HEK293 (cell line): ENCODE results near the gene JMJD6.

ENCODE experiments used
- BCL11B ChIP-seq: fragments of 450-650 bp; formaldehyde crosslinking; IDR thresholded peaks from 2 replicates; pipeline ENCODE4 v1.5.1; 2016; ENCODE audit warnings: low read depth, missing biosample characterization, missing genetic modification characterization
- GLIS2 ChIP-seq: fragments of 450-650 bp; formaldehyde crosslinking; IDR thresholded peaks from 2 replicates; pipeline ENCODE4 v1.5.1; 2016; ENCODE audit warnings: missing biosample characterization, missing genetic modification characterization
- PRDM1 ChIP-seq: fragments of 450-650 bp; formaldehyde crosslinking; IDR thresholded peaks from 2 replicates; pipeline ENCODE4; 2016; ENCODE audit warnings: missing biosample characterization, missing genetic modification characterization
- ZEB2 ChIP-seq: fragments of 450-650 bp; formaldehyde crosslinking; IDR thresholded peaks from 2 replicates; pipeline ENCODE4 v1.5.1; 2016; ENCODE audit warnings: missing biosample characterization, missing genetic modification characterization
- ZNF10 ChIP-seq: fragments of 450-650 bp; formaldehyde crosslinking; IDR thresholded peaks from 2 replicates; pipeline ENCODE4 v1.5.1; 2017; ENCODE audit warnings: missing biosample characterization, missing genetic modification characterization
- ZNF112 ChIP-seq: fragments of 450-650 bp; formaldehyde crosslinking; IDR thresholded peaks from 2 replicates; pipeline ENCODE4 v1.5.0; 2017; ENCODE audit warnings: missing biosample characterization, missing genetic modification characterization
- ZNF132 ChIP-seq: fragments of 450-650 bp; formaldehyde crosslinking; IDR thresholded peaks from 2 replicates; pipeline ENCODE4 v1.5.1; 2017; ENCODE audit warnings: missing biosample characterization, missing genetic modification characterization, borderline replicate concordance
- ZNF23 ChIP-seq: fragments of 450-650 bp; formaldehyde crosslinking; IDR thresholded peaks from 2 replicates; pipeline ENCODE4 v1.5.1; 2016; ENCODE audit warnings: missing biosample characterization, missing genetic modification characterization, borderline replicate concordance
- ZNF266 ChIP-seq: fragments of 450-650 bp; formaldehyde crosslinking; IDR thresholded peaks from 2 replicates; pipeline ENCODE4 v1.5.1; 2016; ENCODE audit warnings: missing biosample characterization, missing genetic modification characterization, low read depth
- ZNF302 ChIP-seq: fragments of 450-650 bp; formaldehyde crosslinking; IDR thresholded peaks from 2 replicates; pipeline ENCODE4 v1.5.1; 2016; ENCODE audit warnings: missing biosample characterization, missing genetic modification characterization, low read depth
- ZNF350 ChIP-seq: fragments of 450-650 bp; formaldehyde crosslinking; IDR thresholded peaks from 2 replicates; pipeline ENCODE4 v1.5.0; 2017; ENCODE audit warnings: missing biosample characterization, mild to moderate bottlenecking, missing genetic modification characterization
- ZNF404 ChIP-seq: fragments of 450-650 bp; formaldehyde crosslinking; IDR thresholded peaks from 2 replicates; pipeline ENCODE4 v1.5.1; 2017; ENCODE audit warnings: missing biosample characterization, missing genetic modification characterization
- ZNF510 ChIP-seq: fragments of 450-650 bp; formaldehyde crosslinking; IDR thresholded peaks from 2 replicates; pipeline ENCODE4 v1.5.1; 2018; ENCODE audit warnings: mild to moderate bottlenecking, missing genetic modification characterization, missing biosample characterization; ENCODE audit not compliant: insufficient replicate concordance
- TF ChIP-seq, protein P1 (sequence below): fragments of 450-650 bp; formaldehyde crosslinking; IDR thresholded peaks from 2 replicates; pipeline ENCODE4 v1.5.1; 2016; ENCODE audit warnings: missing biosample characterization, missing genetic modification characterization
- TF ChIP-seq, protein P2 (sequence below): fragments of 450-650 bp; formaldehyde crosslinking; IDR thresholded peaks from 2 replicates; pipeline ENCODE4 v1.5.1; 2016; ENCODE audit warnings: missing biosample characterization, missing genetic modification characterization
- TF ChIP-seq, protein P3 (sequence below): fragments of 450-650 bp; formaldehyde crosslinking; IDR thresholded peaks from 2 replicates; pipeline ENCODE4 v1.5.1; 2016; ENCODE audit warnings: missing biosample characterization, missing genetic modification characterization
- TF ChIP-seq, protein P4 (sequence below): fragments of 450-650 bp; formaldehyde crosslinking; IDR thresholded peaks from 2 replicates; pipeline ENCODE4 v1.5.1; 2016; ENCODE audit warnings: missing biosample characterization, missing genetic modification characterization
- TF ChIP-seq, protein P5 (sequence below): fragments of 450-650 bp; IDR thresholded peaks from 2 replicates; pipeline ENCODE4 v1.5.1; 2018; ENCODE audit warnings: missing biosample characterization, mild to moderate bottlenecking, missing genetic modification characterization
- TF ChIP-seq, protein P6 (sequence below): fragments of 450-650 bp; formaldehyde crosslinking; IDR thresholded peaks from 2 replicates; pipeline ENCODE4 v1.5.1; 2016; ENCODE audit warnings: missing biosample characterization, missing genetic modification characterization
- TF ChIP-seq, protein P7 (sequence below): fragments of 450-650 bp; formaldehyde crosslinking; IDR thresholded peaks from 2 replicates; pipeline ENCODE4 v1.5.1; 2016; ENCODE audit warnings: missing biosample characterization, missing genetic modification characterization
- TF ChIP-seq, protein P8 (sequence below): fragments of 450-650 bp; formaldehyde crosslinking; IDR thresholded peaks from 2 replicates; pipeline ENCODE4 v1.5.1; 2016; ENCODE audit warnings: missing biosample characterization, missing genetic modification characterization

Gene JMJD6

DNA sequence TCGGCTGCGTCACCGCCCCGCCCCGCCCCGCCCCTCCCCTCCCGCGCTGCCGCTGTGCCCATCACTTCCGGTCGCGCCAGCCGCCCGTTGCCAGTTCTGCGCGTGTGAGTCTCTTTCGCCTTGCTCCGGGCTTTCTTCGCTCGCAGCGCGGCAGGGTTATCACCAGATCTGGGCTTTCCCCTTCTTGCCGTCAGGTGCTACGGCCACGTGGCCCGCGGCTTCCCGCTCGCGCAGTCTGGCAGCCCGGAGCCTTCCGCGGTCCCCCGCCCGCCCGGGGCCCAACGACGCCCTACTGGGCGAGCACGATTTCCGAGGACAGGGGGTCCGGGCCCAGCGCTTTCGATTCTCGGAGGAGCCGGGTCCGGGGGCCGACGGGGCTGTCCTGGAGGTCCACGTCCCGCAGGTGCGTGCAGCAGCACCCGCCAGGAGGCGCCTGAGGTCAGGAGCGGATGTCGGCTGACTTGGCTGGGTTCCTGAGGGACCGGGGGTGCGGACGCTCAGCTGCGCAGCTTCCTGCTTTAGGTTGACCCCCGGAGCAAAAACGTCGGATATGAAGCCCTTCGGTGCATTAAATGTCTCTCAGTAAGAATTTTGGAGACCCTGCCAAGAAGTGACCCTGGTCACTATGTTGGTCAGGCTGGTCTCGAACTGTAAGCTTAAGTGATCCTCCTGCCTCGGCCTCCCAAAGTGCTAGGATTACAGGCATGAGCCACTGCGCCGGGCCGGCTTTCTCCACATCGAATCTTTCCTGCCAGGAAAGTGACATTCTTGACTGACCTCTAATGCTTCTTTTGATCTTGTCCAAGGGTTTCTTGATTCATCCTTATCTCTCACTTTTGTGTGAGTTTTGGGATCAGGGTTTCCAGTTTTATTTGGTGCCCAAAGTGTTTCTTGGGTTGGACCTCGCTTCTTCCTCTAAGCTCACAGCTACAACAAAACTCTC is 641 bp upstream of the JMJD6 start, which contains the start of gene METTL23 (continued):
- TF ChIP-seq, protein P1, sequence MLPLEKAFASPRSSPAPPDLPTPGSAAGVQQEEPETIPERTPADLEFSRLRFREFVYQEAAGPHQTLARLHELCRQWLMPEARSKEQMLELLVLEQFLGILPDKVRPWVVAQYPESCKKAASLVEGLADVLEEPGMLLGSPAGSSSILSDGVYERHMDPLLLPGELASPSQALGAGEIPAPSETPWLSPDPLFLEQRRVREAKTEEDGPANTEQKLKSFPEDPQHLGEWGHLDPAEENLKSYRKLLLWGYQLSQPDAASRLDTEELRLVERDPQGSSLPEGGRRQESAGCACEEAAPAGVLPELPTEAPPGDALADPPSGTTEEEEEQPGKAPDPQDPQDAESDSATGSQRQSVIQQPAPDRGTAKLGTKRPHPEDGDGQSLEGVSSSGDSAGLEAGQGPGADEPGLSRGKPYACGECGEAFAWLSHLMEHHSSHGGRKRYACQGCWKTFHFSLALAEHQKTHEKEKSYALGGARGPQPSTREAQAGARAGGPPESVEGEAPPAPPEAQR = no peak
- TF ChIP-seq ZNF404 (tag by site-specific recombination) = no peak
- TF ChIP-seq, protein P2, sequence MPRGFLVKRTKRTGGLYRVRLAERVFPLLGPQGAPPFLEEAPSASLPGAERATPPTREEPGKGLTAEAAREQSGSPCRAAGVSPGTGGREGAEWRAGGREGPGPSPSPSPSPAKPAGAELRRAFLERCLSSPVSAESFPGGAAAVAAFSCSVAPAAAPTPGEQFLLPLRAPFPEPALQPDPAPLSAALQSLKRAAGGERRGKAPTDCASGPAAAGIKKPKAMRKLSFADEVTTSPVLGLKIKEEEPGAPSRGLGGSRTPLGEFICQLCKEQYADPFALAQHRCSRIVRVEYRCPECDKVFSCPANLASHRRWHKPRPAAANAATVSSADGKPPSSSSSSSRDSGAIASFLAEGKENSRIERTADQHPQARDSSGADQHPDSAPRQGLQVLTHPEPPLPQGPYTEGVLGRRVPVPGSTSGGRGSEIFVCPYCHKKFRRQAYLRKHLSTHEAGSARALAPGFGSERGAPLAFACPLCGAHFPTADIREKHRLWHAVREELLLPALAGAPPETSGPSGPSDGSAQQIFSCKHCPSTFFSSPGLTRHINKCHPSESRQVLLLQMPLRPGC (tag by site-specific recombination) = peak; percentile 64
- TF ChIP-seq, protein P3, sequence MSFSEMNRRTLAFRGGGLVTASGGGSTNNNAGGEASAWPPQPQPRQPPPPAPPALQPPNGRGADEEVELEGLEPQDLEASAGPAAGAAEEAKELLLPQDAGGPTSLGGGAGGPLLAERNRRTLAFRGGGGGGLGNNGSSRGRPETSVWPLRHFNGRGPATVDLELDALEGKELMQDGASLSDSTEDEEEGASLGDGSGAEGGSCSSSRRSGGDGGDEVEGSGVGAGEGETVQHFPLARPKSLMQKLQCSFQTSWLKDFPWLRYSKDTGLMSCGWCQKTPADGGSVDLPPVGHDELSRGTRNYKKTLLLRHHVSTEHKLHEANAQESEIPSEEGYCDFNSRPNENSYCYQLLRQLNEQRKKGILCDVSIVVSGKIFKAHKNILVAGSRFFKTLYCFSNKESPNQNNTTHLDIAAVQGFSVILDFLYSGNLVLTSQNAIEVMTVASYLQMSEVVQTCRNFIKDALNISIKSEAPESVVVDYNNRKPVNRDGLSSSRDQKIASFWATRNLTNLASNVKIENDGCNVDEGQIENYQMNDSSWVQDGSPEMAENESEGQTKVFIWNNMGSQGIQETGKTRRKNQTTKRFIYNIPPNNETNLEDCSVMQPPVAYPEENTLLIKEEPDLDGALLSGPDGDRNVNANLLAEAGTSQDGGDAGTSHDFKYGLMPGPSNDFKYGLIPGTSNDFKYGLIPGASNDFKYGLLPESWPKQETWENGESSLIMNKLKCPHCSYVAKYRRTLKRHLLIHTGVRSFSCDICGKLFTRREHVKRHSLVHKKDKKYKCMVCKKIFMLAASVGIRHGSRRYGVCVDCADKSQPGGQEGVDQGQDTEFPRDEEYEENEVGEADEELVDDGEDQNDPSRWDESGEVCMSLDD (tag by site-specific recombination) = no peak; the same call in 1 of the 2 replicates
- 0 out of 2 replicates have a peak, but pooled peaks have one; percentile 12 for TF ChIP-seq ZNF10
- no peak for TF ChIP-seq ZNF266 (tag by site-specific recombination)
- TF ChIP-seq, protein P4, sequence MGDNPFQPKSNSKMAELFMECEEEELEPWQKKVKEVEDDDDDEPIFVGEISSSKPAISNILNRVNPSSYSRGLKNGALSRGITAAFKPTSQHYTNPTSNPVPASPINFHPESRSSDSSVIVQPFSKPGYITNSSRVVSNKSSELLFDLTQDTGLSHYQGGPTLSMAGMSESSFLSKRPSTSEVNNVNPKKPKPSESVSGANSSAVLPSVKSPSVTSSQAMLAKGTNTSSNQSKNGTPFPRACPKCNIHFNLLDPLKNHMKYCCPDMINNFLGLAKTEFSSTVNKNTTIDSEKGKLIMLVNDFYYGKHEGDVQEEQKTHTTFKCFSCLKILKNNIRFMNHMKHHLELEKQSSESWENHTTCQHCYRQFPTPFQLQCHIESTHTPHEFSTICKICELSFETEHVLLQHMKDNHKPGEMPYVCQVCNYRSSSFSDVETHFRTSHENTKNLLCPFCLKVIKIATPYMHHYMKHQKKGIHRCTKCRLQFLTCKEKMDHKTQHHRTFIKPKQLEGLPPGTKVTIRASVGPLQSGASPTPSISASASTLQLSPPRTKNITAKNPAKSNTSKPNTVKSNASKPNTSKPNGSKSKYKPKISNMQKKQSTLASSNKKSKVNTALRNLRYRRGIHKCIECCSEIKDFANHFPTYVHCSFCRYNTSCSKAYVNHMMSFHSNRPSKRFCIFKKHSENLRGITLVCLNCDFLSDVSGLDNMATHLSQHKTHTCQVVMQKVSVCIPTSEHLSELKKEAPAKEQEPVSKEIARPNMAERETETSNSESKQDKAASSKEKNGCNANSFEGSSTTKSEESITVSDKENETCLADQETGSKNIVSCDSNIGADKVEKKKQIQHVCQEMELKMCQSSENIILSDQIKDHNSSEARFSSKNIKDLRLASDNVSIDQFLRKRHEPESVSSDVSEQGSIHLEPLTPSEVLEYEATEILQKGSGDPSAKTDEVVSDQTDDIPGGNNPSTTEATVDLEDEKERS (tag by site-specific recombination) = no peak
- TF ChIP-seq, protein P5, sequence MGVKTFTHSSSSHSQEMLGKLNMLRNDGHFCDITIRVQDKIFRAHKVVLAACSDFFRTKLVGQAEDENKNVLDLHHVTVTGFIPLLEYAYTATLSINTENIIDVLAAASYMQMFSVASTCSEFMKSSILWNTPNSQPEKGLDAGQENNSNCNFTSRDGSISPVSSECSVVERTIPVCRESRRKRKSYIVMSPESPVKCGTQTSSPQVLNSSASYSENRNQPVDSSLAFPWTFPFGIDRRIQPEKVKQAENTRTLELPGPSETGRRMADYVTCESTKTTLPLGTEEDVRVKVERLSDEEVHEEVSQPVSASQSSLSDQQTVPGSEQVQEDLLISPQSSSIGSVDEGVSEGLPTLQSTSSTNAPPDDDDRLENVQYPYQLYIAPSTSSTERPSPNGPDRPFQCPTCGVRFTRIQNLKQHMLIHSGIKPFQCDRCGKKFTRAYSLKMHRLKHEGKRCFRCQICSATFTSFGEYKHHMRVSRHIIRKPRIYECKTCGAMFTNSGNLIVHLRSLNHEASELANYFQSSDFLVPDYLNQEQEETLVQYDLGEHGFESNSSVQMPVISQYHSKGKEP (tag by site-specific recombination) = no peak
- TF ChIP-seq, protein P6, sequence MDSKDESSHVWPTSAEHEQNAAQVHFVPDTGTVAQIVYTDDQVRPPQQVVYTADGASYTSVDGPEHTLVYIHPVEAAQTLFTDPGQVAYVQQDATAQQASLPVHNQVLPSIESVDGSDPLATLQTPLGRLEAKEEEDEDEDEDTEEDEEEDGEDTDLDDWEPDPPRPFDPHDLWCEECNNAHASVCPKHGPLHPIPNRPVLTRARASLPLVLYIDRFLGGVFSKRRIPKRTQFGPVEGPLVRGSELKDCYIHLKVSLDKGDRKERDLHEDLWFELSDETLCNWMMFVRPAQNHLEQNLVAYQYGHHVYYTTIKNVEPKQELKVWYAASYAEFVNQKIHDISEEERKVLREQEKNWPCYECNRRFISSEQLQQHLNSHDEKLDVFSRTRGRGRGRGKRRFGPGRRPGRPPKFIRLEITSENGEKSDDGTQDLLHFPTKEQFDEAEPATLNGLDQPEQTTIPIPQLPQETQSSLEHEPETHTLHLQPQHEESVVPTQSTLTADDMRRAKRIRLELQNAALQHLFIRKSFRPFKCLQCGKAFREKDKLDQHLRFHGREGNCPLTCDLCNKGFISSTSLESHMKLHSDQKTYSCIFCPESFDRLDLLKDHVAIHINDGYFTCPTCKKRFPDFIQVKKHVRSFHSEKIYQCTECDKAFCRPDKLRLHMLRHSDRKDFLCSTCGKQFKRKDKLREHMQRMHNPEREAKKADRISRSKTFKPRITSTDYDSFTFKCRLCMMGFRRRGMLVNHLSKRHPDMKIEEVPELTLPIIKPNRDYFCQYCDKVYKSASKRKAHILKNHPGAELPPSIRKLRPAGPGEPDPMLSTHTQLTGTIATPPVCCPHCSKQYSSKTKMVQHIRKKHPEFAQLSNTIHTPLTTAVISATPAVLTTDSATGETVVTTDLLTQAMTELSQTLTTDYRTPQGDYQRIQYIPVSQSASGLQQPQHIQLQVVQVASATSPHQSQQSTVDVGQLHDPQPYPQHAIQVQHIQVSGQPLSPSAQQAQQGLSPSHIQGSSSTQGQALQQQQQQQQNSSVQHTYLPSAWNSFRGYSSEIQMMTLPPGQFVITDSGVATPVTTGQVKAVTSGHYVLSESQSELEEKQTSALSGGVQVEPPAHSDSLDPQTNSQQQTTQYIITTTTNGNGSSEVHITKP (tag by site-specific recombination) = no peak
- TF ChIP-seq ZNF112 (tag by site-specific recombination) = no peak
- no peak for TF ChIP-seq ZNF302
- TF ChIP-seq GLIS2 (tag by site-specific recombination) = 0 out of 2 replicates have a peak, but pooled peaks have one; percentile 69
- no peak for TF ChIP-seq ZNF132
- TF ChIP-seq ZEB2 = peak; percentile 70; the same call in 1 of the 2 replicates
- TF ChIP-seq ZNF23 = no peak
- TF ChIP-seq ZNF350 (tag by site-specific recombination) = no peak
- no peak for TF ChIP-seq ZNF510 (tag by site-specific recombination)
- peak; percentile 49; the same call in 1 of the 2 replicates for TF ChIP-seq BCL11B (tag by site-specific recombination)
- TF ChIP-seq, protein P7, sequence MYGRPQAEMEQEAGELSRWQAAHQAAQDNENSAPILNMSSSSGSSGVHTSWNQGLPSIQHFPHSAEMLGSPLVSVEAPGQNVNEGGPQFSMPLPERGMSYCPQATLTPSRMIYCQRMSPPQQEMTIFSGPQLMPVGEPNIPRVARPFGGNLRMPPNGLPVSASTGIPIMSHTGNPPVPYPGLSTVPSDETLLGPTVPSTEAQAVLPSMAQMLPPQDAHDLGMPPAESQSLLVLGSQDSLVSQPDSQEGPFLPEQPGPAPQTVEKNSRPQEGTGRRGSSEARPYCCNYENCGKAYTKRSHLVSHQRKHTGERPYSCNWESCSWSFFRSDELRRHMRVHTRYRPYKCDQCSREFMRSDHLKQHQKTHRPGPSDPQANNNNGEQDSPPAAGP = peak; percentile 52; the same call in 1 of the 2 replicates
- TF ChIP-seq, protein P8, sequence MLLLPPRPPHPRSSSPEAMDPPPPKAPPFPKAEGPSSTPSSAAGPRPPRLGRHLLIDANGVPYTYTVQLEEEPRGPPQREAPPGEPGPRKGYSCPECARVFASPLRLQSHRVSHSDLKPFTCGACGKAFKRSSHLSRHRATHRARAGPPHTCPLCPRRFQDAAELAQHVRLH (tag by site-specific recombination) = no peak
- peak; percentile 89 for TF ChIP-seq PRDM1 (tag by site-specific recombination)
